Keratinocyte (primary cell): ENCODE measurements around the gene SPIRE1.

Experiments used
- EZH2 ChIP-seq: IDR thresholded peaks from one replicate; pipeline ENCODE4 v1.6.1; 2012; ENCODE audit warnings: inconsistent platforms, mild to moderate bottlenecking, low read length, moderate library complexity
- TF ChIP-seq, protein P1 (sequence below), 3 experiments: IDR thresholded peaks in 1 of 3; conservative IDR thresholded peaks in 1 of 3; optimal IDR thresholded peaks in 1 of 3; 2 replicates in 2 of 3; 3 replicates in 1 of 3; pipeline versions ENCODE3 to v1.5.1; 2011; ENCODE audit warnings: low read length in 3 of 3, mild to moderate bottlenecking in 3 of 3, moderate library complexity in 2 of 3, control low read depth in 1 of 3, inconsistent platforms in 1 of 3; ENCODE audit not compliant: insufficient read depth in 2 of 3; ENCODE audit errors: extremely low read depth in 1 of 3

GRCh38 chr18:12694032-12694431 is 36.1 kb upstream of the SPIRE1 start:
- TF ChIP-seq, protein P1, sequence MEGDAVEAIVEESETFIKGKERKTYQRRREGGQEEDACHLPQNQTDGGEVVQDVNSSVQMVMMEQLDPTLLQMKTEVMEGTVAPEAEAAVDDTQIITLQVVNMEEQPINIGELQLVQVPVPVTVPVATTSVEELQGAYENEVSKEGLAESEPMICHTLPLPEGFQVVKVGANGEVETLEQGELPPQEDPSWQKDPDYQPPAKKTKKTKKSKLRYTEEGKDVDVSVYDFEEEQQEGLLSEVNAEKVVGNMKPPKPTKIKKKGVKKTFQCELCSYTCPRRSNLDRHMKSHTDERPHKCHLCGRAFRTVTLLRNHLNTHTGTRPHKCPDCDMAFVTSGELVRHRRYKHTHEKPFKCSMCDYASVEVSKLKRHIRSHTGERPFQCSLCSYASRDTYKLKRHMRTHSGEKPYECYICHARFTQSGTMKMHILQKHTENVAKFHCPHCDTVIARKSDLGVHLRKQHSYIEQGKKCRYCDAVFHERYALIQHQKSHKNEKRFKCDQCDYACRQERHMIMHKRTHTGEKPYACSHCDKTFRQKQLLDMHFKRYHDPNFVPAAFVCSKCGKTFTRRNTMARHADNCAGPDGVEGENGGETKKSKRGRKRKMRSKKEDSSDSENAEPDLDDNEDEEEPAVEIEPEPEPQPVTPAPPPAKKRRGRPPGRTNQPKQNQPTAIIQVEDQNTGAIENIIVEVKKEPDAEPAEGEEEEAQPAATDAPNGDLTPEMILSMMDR (optimal IDR thresholded peaks at IDR 0.05 in 1 of 3, IDR thresholded peaks at IDR 0.05 in 1 of 3, conservative IDR thresholded peaks at IDR 0.05 in 1 of 3; ENCODE audit: extremely low read depth in 1 of 3, insufficient read depth in 2 of 3, low read length in 3 of 3) = no peak
- TF ChIP-seq EZH2 = no peak
